Gastrocnemius medialis (tissue), 4 donors: ENCODE measurements around the gene CST7. TPM values are rescaled to one million over a fixed set of nuclear protein-coding genes. Genes with fewer than 3 reads are reported as not detected.

Source experiments
- ATAC-seq, 2 donors: fragments of 150-250 bp; one replicate each; pipeline ENCODE4 v1.9.1; 2016
- DNase-seq, 2 donors: peaks; one replicate each; pipeline ENCODE4 v3.0.0-alpha.2; 2019
- H3K27ac ChIP-seq, 4 donors: fragments of 200-600 bp; sonication (generic); 1 replicate in 1 of 4; 2 replicates in 3 of 4; pipeline ENCODE4 v1.5.1; 2016 to 2018; ENCODE audit warnings: mild to moderate bottlenecking in 2 of 4, moderate library complexity in 1 of 4
- H3K27me3 ChIP-seq, 3 donors: fragments of 200-600 bp; sonication (generic) in 2 of 3; 1 replicate in 1 of 3; 2 replicates in 2 of 3; pipeline versions ENCODE4 v1.5.1 to v1.6.0; 2016 to 2019; ENCODE audit warnings: mild to moderate bottlenecking in 1 of 3, moderate library complexity in 1 of 3
- H3K36me3 ChIP-seq, 2 donors: fragments of 200-600 bp; sonication (generic) in 1 of 2; one replicate each; pipeline ENCODE4 v1.5.1; 2017 to 2018
- H3K4me1 ChIP-seq, 2 donors: fragments of 200-600 bp; sonication (generic) in 1 of 2; one replicate each; pipeline ENCODE4 v1.5.1; 2016 to 2017; ENCODE audit warnings: mild to moderate bottlenecking in 2 of 2
- H3K4me3 ChIP-seq, 4 donors: fragments of 200-600 bp; sonication (generic) in 3 of 4; 1 replicate in 1 of 4; 2 replicates in 3 of 4; pipeline ENCODE4 v1.5.1; 2016 to 2019; ENCODE audit warnings: mild to moderate bottlenecking in 2 of 4
- H3K9me3 ChIP-seq, 3 donors: fragments of 200-600 bp; sonication (generic) in 2 of 3; 1 replicate in 1 of 3; 2 replicates in 2 of 3; pipeline ENCODE4 v1.5.1; 2016 to 2019
- CTCF ChIP-seq, 5 experiments: fragments of 450-650 bp in 3 of 5; fragments of 200-600 bp in 2 of 5; sonication (generic) in 2 of 5; IDR thresholded peaks in 4 of 5; conservative IDR thresholded peaks in 1 of 5; 1 replicate in 4 of 5; 2 replicates in 1 of 5; pipeline ENCODE4 v1.5.1; 2016 to 2019; ENCODE audit warnings: antibody characterized with exemption in 5 of 5, mild to moderate bottlenecking in 3 of 5, moderate library complexity in 3 of 5
- POLR2A ChIP-seq, 2 donors: fragments of 450-650 bp; IDR thresholded peaks; one replicate each; pipeline ENCODE4 v1.6.1; 2017; ENCODE audit warnings: antibody characterized with exemption in 2 of 2, mild to moderate bottlenecking in 2 of 2, moderate library complexity in 2 of 2
- in situ Hi-C, 4 donors: fragments of 200-750 bp; cut with MboI; loops; one replicate each; pipeline versions ENCODE4 v1.15.0 to v1.8.0; 2017; ENCODE audit warnings: low sequenced_read_pairs in 4 of 4
- intact Hi-C: fragments of 100-400 bp; cut with DNase I; formaldehyde crosslinking; loops from one replicate; pipeline ENCODE4 v1.15.1; 2023; ENCODE audit warnings: low total_unique reads
- total RNA-seq, 4 donors: library from RNA; depleted of rRNA; stranded (reverse); fragments of >200 nt; gene quantifications; one replicate each; pipeline versions ENCODE4 v1.1.0 to v1.2.3, GENCODE V29; 2016

Gene CST7
- 1 to 10 TPM in 2 of 4 donors, under 1 TPM in 1, not detected in 1; 0.91 to 1.9 (median 1.0) TPM for total RNA-seq

DNA sequence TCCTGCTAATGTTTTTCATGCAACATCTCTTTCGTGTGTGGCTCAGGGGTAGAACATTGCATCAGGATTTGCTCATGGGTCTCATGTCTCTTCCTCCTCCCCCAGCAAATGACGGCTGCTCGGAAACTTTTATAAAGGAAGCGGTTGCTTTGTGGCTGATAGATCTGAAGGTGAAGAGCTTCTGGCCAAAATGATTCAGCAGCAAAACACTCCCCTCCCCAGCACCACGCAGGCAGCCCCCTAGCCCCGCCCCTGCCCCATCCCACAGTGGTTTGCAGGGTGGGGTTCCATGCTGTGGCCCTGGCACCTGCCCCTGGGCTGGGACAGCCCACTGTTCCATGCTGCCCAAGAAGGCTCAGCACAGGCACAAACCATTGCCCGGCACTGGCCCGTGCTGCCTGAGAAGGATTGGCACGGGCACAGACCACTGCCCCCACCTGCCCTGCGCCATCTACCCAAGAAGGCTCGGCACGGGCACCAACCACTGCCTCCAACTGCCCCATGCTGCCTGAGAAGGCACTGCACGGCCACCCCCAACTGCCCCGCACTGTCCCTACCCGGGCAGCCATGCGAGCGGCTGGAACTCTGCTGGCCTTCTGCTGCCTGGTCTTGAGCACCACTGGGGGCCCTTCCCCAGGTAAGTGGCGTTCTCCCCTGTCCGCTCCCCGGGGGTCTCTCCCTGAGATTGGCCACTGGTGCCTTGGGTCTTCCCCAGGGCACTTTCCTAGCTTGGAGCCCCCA is at the start of gene CST7:
CST7 (plus strand) TSS at position 331 of the 741 bp plus-strand sequence; CDS start at position 568, 237 bp downstream.
- in situ Hi-C loops (no loop called here), intact Hi-C loops (no loop called here)
- peak within 1 kb of the TSS in 1 of 4 donors; percentile 14 for H3K27ac ChIP-seq
- peak within 1 kb of the TSS in 1 of 4 donors; percentile 4 for H3K4me3 ChIP-seq
- no peak for TF ChIP-seq POLR2A (IDR thresholded peaks at IDR 0.05)
- no peak for TF ChIP-seq CTCF (IDR thresholded peaks at IDR 0.05 in 4 of 5, conservative IDR thresholded peaks at IDR 0.05 in 1 of 5)
- no peaks in the 10 kb centered on the region for H3K27me3 ChIP-seq
- no peaks in the 10 kb centered on the region for H3K36me3 ChIP-seq
- no peaks in the 10 kb centered on the region for H3K9me3 ChIP-seq
- ATAC-seq = peak in 1 of 2 donors; percentile 33
- no peaks in the 10 kb centered on the region for H3K4me1 ChIP-seq
- DNase-seq = peak in 1 of 2 donors; percentile 34

- no peaks in the 10 kb centered on the region for H3K36me3 ChIP-seq
- peaks cover 0 to 7% (median 0%) of the 10 kb centered on the region in 3 donors for H3K9me3 ChIP-seq
- H3K4me3 ChIP-seq = no peak overlapping the region
- ATAC-seq (no peak), DNase-seq (no peak)
- no peaks in the 10 kb centered on the region for H3K27me3 ChIP-seq
- in situ Hi-C loops = loop anchor here in 2 of 4 donors (25.0 kb wide), 1 partner anchor 745 kb away; no protein-coding TSS in a partner anchor
- H3K4me1 ChIP-seq = no peaks in the 10 kb centered on the region
- no peak for TF ChIP-seq POLR2A (IDR thresholded peaks at IDR 0.05)
- TF ChIP-seq CTCF (IDR thresholded peaks at IDR 0.05 in 4 of 5, conservative IDR thresholded peaks at IDR 0.05 in 1 of 5) = no peak
- intact Hi-C loops = no loop called here
- no peak overlapping the region for H3K27ac ChIP-seq
Observed at GRCh38 chr20:24906806-24907205, 42.3 kb upstream of the CST7 start.

DNA sequence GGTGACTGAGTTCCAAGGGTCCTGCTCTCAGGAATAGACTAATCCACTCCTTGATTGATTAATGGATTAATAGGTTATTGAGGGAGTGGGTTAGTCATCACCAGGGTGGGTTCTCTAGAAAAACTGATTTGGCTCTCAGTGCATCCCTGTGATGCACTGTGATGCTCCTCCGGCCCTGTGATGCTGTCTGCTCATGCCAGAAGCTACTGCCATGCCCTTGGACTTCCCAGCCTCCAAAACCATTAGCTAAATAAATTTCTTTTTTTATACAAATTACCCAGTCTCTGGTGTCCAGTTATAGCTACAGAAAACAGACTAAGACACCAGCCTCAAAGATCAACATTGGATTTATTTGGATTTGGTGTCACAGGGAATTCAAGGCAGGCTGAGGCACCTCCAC is 40.4 kb upstream of the CST7 start:
- Histone ChIP-seq H3K4me1 (no peaks in the 10 kb centered on the region), H3K9me3 (peaks cover 0 to 7% (median 0%) of the 10 kb centered on the region in 3 donors), H3K36me3 (no peaks in the 10 kb centered on the region), H3K27me3 (no peaks in the 10 kb centered on the region), H3K27ac (no peak overlapping the region), H3K4me3 (no peak overlapping the region)
- no peak for TF ChIP-seq POLR2A (IDR thresholded peaks at IDR 0.05)
- no peak for TF ChIP-seq CTCF (IDR thresholded peaks at IDR 0.05 in 4 of 5, conservative IDR thresholded peaks at IDR 0.05 in 1 of 5)
- DNase-seq (no peak), ATAC-seq (no peak)
- in situ Hi-C loops (loop anchor here in 2 of 4 donors (25.0 kb wide), 1 partner anchor 746 kb away; no protein-coding TSS in a partner anchor), intact Hi-C loops (no loop called here)

- in situ Hi-C loops = loop anchor here in 2 of 4 donors (25.0 kb wide), 1 partner anchor 747 kb away; no protein-coding TSS in a partner anchor
- Histone ChIP-seq H3K27ac (no peak overlapping the region), H3K9me3 (peaks cover 0 to 7% (median 0%) of the 10 kb centered on the region in 3 donors), H3K4me1 (no peaks in the 10 kb centered on the region), H3K36me3 (no peaks in the 10 kb centered on the region), H3K27me3 (no peaks in the 10 kb centered on the region), H3K4me3 (no peak overlapping the region)
- no peak for DNase-seq
- intact Hi-C loops = no loop called here
- no peak for TF ChIP-seq POLR2A (IDR thresholded peaks at IDR 0.05)
- no peak for TF ChIP-seq CTCF (IDR thresholded peaks at IDR 0.05 in 4 of 5, conservative IDR thresholded peaks at IDR 0.05 in 1 of 5)
- ATAC-seq = no peak
Observed at GRCh38 chr20:24909086-24909780, 39.8 kb upstream of the CST7 start.
